Right lobe of liver (tissue), 6 donors: Measurements from ENCODE around the gene ATXN1. TPM values are rescaled to one million over a fixed set of nuclear protein-coding genes. Genes with fewer than 3 reads are reported as not detected.

ENCODE experiments used
- ATAC-seq, 4 donors: fragments of 200-7000 bp; cut with Tn5 transposase; one replicate each; pipeline ENCODE4 v1.9.1; 2020; ENCODE audit warnings: mild to moderate bottlenecking in 4 of 4, moderate library complexity in 4 of 4
- DNase-seq, 3 donors: peaks; one replicate each; pipeline ENCODE4 v3.0.0-alpha.2; 2020
- H3K27ac ChIP-seq, 3 donors: fragments of 200-600 bp; one replicate each; pipeline ENCODE4 v1.8.0; 2022
- H3K27me3 ChIP-seq, 2 donors: fragments of 200-600 bp; one replicate each; pipeline ENCODE4 v1.8.0; 2022
- H3K36me3 ChIP-seq, 4 donors: fragments of 200-600 bp; sonication (generic) in 1 of 4; one replicate each; pipeline versions ENCODE4 v1.5.1 to v1.8.0; 2017 to 2022; ENCODE audit warnings: control low read depth in 1 of 4
- H3K4me1 ChIP-seq, 4 donors: fragments of 200-600 bp; sonication (generic) in 1 of 4; one replicate each; pipeline versions ENCODE4 v1.5.1 to v1.8.0; 2017 to 2022; ENCODE audit warnings: control low read depth in 1 of 4
- H3K4me3 ChIP-seq, 3 donors: fragments of 200-600 bp; one replicate each; pipeline ENCODE4 v1.8.0; 2022
- H3K9me3 ChIP-seq, 4 donors: fragments of 200-600 bp; sonication (generic) in 1 of 4; one replicate each; pipeline versions ENCODE4 v1.5.1 to v1.8.0; 2017 to 2022; ENCODE audit warnings: control low read depth in 1 of 4
- POLR2A ChIP-seq: fragments of 450-650 bp; IDR thresholded peaks from one replicate; pipeline ENCODE4 v1.6.1; 2017; ENCODE audit warnings: antibody characterized with exemption, mild to moderate bottlenecking
- WGBS: methylation state at CpG from one replicate; pipeline ENCODE4 v1.1.6; 2018; ENCODE audit warnings: low coverage, low lambda C conversion rate; ENCODE audit not compliant: insufficient coverage; ENCODE audit errors: missing lambda C conversion rate; 5-methylcytosine and 5-hydroxymethylcytosine counted together
- intact Hi-C, 2 donors: fragments of 100-400 bp; cut with DNase I; formaldehyde crosslinking; loops; one replicate each; pipeline versions ENCODE4 v1.11.2 to v1.14.1; 2022
- total RNA-seq, 6 experiments: library from RNA; depleted of rRNA in 2 of 6; stranded (reverse); fragments of >200 nt in 2 of 6; fragmentation: NEBNext Ultra II Directional in 3 of 6; extraction: Animal tissue kit (Norgen Biotek cat#: 25700) in 3 of 6; gene quantifications; one replicate each; pipeline versions ENCODE4 v1.1.0 to v1.2.4, GENCODE V29; 2016 to 2023
- TF ChIP-seq, protein P1 (sequence below), 4 donors: fragments of 200-600 bp in 3 of 4; fragments of 450-650 bp in 1 of 4; IDR thresholded peaks; one replicate each; pipeline versions ENCODE4 v1.5.1 to v1.8.0; 2016 to 2022; ENCODE audit warnings: antibody characterized with exemption in 4 of 4, mild to moderate bottlenecking in 2 of 4
- donor health status: DM: no; HTN: yes; CAD: no.
- donor health status: DM: no; HTN: no; CAD: no.
- donor health status: DM: no; HTN: no; CAD: no.
- donor health status: DM: no; HTN: yes; CAD: no.
- donor health status: DM: no; HTN: yes; CAD: no.

Gene ATXN1
- total RNA-seq, 6 experiments from 2014 or later: 23.2 to 28.7 (median 25.0) TPM

DNA sequence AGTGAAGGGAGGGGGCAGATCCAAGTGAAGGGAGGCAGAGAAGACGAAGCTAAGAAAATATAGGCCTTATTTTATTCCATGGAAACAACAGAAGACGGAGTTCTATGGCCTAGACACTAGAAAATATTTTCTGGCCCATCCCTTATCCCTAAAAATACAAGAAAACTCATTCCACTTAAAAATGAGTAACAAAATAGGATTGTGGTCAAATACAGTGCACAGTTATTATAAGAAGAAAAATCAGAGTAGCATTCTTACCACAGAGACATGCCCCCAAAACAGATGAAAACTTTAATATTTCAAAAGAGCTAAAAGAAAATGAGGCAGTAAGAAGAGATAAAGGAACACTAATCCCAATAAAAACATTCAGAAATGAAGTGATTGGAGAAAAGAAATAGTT lies 320.0 kb downstream of the ATXN1 start:
- WGBS: 100% methylated on average over 2 of the region's 2 CpGs
- Histone ChIP-seq H3K27ac (no peak overlapping the region), H3K36me3 (no peaks in the 10 kb centered on the region), H3K27me3 (no peaks in the 10 kb centered on the region), H3K4me1 (no peaks in the 10 kb centered on the region), H3K9me3 (no peaks in the 10 kb centered on the region), H3K4me3 (no peak overlapping the region)
- TF ChIP-seq, protein P1, sequence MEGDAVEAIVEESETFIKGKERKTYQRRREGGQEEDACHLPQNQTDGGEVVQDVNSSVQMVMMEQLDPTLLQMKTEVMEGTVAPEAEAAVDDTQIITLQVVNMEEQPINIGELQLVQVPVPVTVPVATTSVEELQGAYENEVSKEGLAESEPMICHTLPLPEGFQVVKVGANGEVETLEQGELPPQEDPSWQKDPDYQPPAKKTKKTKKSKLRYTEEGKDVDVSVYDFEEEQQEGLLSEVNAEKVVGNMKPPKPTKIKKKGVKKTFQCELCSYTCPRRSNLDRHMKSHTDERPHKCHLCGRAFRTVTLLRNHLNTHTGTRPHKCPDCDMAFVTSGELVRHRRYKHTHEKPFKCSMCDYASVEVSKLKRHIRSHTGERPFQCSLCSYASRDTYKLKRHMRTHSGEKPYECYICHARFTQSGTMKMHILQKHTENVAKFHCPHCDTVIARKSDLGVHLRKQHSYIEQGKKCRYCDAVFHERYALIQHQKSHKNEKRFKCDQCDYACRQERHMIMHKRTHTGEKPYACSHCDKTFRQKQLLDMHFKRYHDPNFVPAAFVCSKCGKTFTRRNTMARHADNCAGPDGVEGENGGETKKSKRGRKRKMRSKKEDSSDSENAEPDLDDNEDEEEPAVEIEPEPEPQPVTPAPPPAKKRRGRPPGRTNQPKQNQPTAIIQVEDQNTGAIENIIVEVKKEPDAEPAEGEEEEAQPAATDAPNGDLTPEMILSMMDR (IDR thresholded peaks at IDR 0.05): no peak
- TF ChIP-seq POLR2A: no peak
- no peak for ATAC-seq
- DNase-seq: no peak
- intact Hi-C loops: no loop called here

DNA sequence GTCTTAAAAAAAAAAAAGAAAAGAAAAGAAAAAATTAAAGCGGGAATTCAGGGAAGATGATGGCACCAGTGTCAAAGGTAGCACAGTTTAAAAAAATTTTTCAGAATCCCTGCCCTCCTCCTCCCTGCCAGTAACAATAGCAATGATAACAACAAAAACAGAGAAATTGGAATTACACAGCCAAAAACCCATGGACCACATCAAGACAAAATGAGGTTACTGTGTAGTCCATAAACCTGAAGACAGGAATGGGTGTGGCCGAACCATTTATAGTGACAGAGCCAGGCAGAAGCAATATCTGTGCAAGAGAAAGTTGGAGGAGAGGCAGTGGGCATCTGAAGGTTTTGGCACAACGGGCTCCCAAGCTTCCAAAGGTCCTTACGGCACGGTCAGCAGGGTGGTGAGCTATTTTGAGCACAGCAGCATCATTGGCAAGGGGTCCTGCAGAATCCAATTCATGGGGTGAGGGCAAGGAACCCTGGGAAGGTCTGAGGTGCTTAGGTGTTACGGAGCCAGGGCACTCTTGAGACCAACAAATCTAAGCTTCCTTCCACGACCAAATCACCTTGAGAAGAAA lies 320.5 kb downstream of the ATXN1 start:
- H3K27me3 ChIP-seq: no peaks in the 10 kb centered on the region
- H3K4me3 ChIP-seq: no peak overlapping the region
- H3K4me1 ChIP-seq: no peaks in the 10 kb centered on the region
- no peak for TF ChIP-seq POLR2A
- TF ChIP-seq, protein P1 (IDR thresholded peaks at IDR 0.05): no peak
- intact Hi-C loops: no loop called here
- ATAC-seq (no peak), DNase-seq (no peak)
- no peak overlapping the region for H3K27ac ChIP-seq
- H3K36me3 ChIP-seq: no peaks in the 10 kb centered on the region
- WGBS: 90% methylated on average over 3 of the region's 7 CpGs
- H3K9me3 ChIP-seq: no peaks in the 10 kb centered on the region

DNA sequence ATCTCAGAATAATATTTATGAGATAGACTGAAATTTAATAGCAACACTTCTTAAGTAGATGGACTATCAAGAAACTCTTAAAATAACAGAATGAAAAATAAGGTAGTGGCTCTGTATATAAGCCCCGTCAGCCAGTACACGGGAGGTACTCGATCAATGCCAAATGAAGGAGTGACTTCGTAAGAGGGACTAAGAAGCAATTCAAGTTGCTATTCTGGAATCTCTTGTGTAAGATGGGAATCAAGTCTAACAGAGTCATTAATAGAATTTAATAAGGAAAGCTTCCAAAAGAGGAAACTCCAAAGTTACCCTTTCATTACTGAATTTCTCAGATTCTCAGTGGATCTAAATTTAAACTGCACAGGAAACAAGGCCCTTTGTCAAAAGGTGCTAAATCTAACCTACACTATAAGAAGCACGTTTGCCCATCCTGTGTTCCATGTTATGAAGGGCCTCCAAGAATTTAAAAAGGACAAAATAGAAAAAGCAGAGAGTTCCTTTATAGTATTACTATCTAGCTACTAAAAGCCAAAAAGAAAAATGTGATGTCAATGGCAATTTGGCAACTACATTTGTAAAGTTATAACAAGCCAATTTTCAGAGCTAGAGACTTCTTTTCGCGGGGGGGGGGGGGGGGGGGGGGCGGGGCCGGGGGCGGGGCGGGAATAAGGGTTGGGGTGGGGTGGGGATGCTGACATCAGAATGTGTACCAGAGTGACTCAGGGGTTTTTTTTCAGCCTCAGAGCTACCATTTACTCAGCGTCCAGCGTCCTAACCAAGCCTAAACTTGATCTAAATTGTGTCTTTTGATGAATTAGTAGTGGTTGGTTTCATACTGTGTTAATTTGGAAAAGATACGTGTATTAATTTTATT lies 322.3 kb downstream of the ATXN1 start:
- Histone ChIP-seq H3K9me3 (no peaks in the 10 kb centered on the region), H3K36me3 (no peaks in the 10 kb centered on the region), H3K4me1 (no peaks in the 10 kb centered on the region), H3K27ac (no peak overlapping the region), H3K4me3 (no peak overlapping the region), H3K27me3 (no peaks in the 10 kb centered on the region)
- no peak for DNase-seq
- intact Hi-C loops: no loop called here
- WGBS: 58% methylated on average over 10 of the region's 14 CpGs
- no peak for ATAC-seq
- TF ChIP-seq, protein P1 (IDR thresholded peaks at IDR 0.05): no peak
- TF ChIP-seq POLR2A: no peak

GRCh38 chr6:16437984-16438383 lies 323.3 kb downstream of the ATXN1 start:
- H3K9me3 ChIP-seq: no peaks in the 10 kb centered on the region
- DNase-seq: no peak
- no peak for TF ChIP-seq POLR2A
- TF ChIP-seq, protein P1 (IDR thresholded peaks at IDR 0.05): no peak
- no peak for ATAC-seq
- WGBS: no CpG with 5 or more reads among the region's 3 CpGs
- no peaks in the 10 kb centered on the region for H3K27me3 ChIP-seq
- no peak overlapping the region for H3K27ac ChIP-seq
- no peak overlapping the region for H3K4me3 ChIP-seq
- intact Hi-C loops: no loop called here
- H3K36me3 ChIP-seq: no peaks in the 10 kb centered on the region
- H3K4me1 ChIP-seq: no peaks in the 10 kb centered on the region
